Thoracic aorta (tissue), 2 donors: ENCODE results near the gene OR6N2. TPM values are rescaled to one million over a fixed set of nuclear protein-coding genes. Genes with fewer than 3 reads are reported as not detected.

Experiments used
- ATAC-seq: fragments of 150-250 bp; one replicate; pipeline ENCODE4 v1.8.0; 2017; ENCODE audit warnings: low read depth; ENCODE audit not compliant: insufficient number of reproducible peaks, low FRiP score
- DNase-seq: peaks from one replicate; pipeline ENCODE4 v3.0.0-alpha.2; 2020; ENCODE audit warnings: low spot score
- H3K27ac ChIP-seq, 2 donors: fragments of 200-600 bp; sonication (generic); 1 replicate in 1 of 2; 2 replicates in 1 of 2; pipeline ENCODE4 v1.5.1; 2016; ENCODE audit warnings: mild to moderate bottlenecking in 2 of 2, moderate library complexity in 2 of 2
- H3K27me3 ChIP-seq: fragments of 200-600 bp; sonication (generic); replicated peaks from 2 replicates; pipeline ENCODE4 v1.6.0; 2016; ENCODE audit warnings: mild to moderate bottlenecking; ENCODE audit not compliant: insufficient read depth
- H3K36me3 ChIP-seq: fragments of 200-600 bp; sonication (generic); one replicate; pipeline ENCODE4 v1.5.1; 2016
- H3K4me1 ChIP-seq, 2 donors: fragments of 200-600 bp; sonication (generic); 1 replicate in 1 of 2; 2 replicates in 1 of 2; pipeline versions ENCODE4 v1.5.1 to v1.6.0; 2016; ENCODE audit warnings: low read depth in 2 of 2, mild to moderate bottlenecking in 1 of 2; ENCODE audit not compliant: control insufficient read depth in 1 of 2
- H3K4me3 ChIP-seq: fragments of 200-600 bp; sonication (generic); 2 replicates; pipeline ENCODE4 v1.5.1; 2016; ENCODE audit warnings: mild to moderate bottlenecking
- H3K9me3 ChIP-seq: fragments of 200-600 bp; sonication (generic); 2 replicates; pipeline ENCODE4 v1.5.1; 2016
- CTCF ChIP-seq: fragments of 200-600 bp; sonication (generic); IDR thresholded peaks from one replicate; pipeline ENCODE4 v1.5.1; 2019; ENCODE audit warnings: antibody characterized with exemption
- total RNA-seq, 2 donors: library from RNA; depleted of rRNA; stranded (reverse); fragments of >200 nt; gene quantifications; one replicate each; pipeline versions ENCODE4 v1.1.0 to v1.2.3, GENCODE V29; 2016

The OR6N2 gene
- total RNA-seq, 2 donors from 2014 or later: not detected

GRCh38 chr1:158809862-158810261, 28.9 kb upstream of the OR6N2 start:
- Histone ChIP-seq H3K4me1 (no peaks in the 10 kb centered on the region), H3K36me3 (no peaks in the 10 kb centered on the region), H3K27me3 (no peaks in the 10 kb centered on the region), H3K27ac (no peak overlapping the region), H3K4me3 (no peak overlapping the region), H3K9me3 (no peaks in the 10 kb centered on the region)
- no peak for DNase-seq
- ATAC-seq: no peak
- no peak for TF ChIP-seq CTCF

GRCh38 chr1:158809256-158809655, 28.3 kb upstream of the OR6N2 start:
- no peak for DNase-seq
- Histone ChIP-seq H3K27me3 (no peaks in the 10 kb centered on the region), H3K36me3 (no peaks in the 10 kb centered on the region), H3K9me3 (no peaks in the 10 kb centered on the region), H3K4me1 (no peaks in the 10 kb centered on the region), H3K4me3 (no peak overlapping the region), H3K27ac (no peak overlapping the region)
- TF ChIP-seq CTCF: no peak
- no peak for ATAC-seq

GRCh38 chr1:158806916-158807536, 26.0 kb upstream of the OR6N2 start:
- TF ChIP-seq CTCF: no peak
- H3K4me1 ChIP-seq: no peaks in the 10 kb centered on the region
- no peak overlapping the region for H3K27ac ChIP-seq
- no peaks in the 10 kb centered on the region for H3K36me3 ChIP-seq
- no peaks in the 10 kb centered on the region for H3K9me3 ChIP-seq
- no peaks in the 10 kb centered on the region for H3K27me3 ChIP-seq
- DNase-seq: no peak
- H3K4me3 ChIP-seq: no peak overlapping the region
- ATAC-seq: no peak

- Histone ChIP-seq H3K4me3 (no peak overlapping the region), H3K4me1 (no peaks in the 10 kb centered on the region), H3K27ac (no peak overlapping the region), H3K9me3 (no peaks in the 10 kb centered on the region), H3K27me3 (no peaks in the 10 kb centered on the region), H3K36me3 (no peaks in the 10 kb centered on the region)
- DNase-seq (no peak), ATAC-seq (no peak)
- no peak for TF ChIP-seq CTCF
Measured at GRCh38 chr1:158803678-158804077, 22.7 kb upstream of the OR6N2 start.

GRCh38 chr1:158801396-158801795, 20.4 kb upstream of the OR6N2 start:
- H3K9me3 ChIP-seq: no peaks in the 10 kb centered on the region
- DNase-seq (no peak), ATAC-seq (no peak)
- no peak overlapping the region for H3K4me3 ChIP-seq
- no peaks in the 10 kb centered on the region for H3K27me3 ChIP-seq
- TF ChIP-seq CTCF: no peak
- H3K27ac ChIP-seq: no peak overlapping the region
- H3K4me1 ChIP-seq: no peaks in the 10 kb centered on the region
- no peaks in the 10 kb centered on the region for H3K36me3 ChIP-seq
